HEK293 (cell line): Measurements from ENCODE around the gene PICALM.
A peak's percentile ranks its signal among the peaks of the same experiment; 100 is the strongest.

ENCODE experiments used
- CTCF ChIA-PET: fragments of 350-600 bp; formaldehyde crosslinking; extraction: SDS; loops from one replicate; lab custom pipeline; 2021; ENCODE audit warnings: antibody characterized with exemption; lab: Yijun Ruan, JAX
- POLR2A ChIA-PET: fragments of 300-600 bp; formaldehyde crosslinking; extraction: SDS; loops from one replicate; lab custom pipeline; 2020; ENCODE audit warnings: antibody characterized with exemption, inconsistent platforms; lab: Yijun Ruan, JAX
- H3K27ac ChIP-seq: fragments of 200-500 bp; sonication (Bioruptor generic); 2 replicates; pipeline ENCODE4 v1.5.1; 2014; ENCODE audit warnings: low read depth, low read length, control low read depth, inconsistent platforms; ENCODE audit errors: extremely low read depth
- H3K36me3 ChIP-seq, 2 experiments: fragments of 200-500 bp in 1 of 2; sonication (Bioruptor generic) in 1 of 2; 1 replicate in 1 of 2; 2 replicates in 1 of 2; pipeline ENCODE4 v1.5.1; 2014 to 2017; ENCODE audit warnings: inconsistent platforms in 2 of 2, low read length in 2 of 2; ENCODE audit not compliant: control insufficient read depth in 2 of 2, insufficient read depth in 1 of 2
- H3K4me1 ChIP-seq: fragments of 200-500 bp; sonication (Bioruptor generic); 2 replicates; pipeline ENCODE4 v1.5.1; 2014; ENCODE audit warnings: mild to moderate bottlenecking, low read length, inconsistent platforms; ENCODE audit not compliant: control insufficient read depth, insufficient read depth
- H3K4me3 ChIP-seq: 2 replicates; pipeline ENCODE4 v1.5.1; 2011; ENCODE audit warnings: low read depth, mild to moderate bottlenecking, control low read depth, low read length, moderate library complexity
- H3K9me3 ChIP-seq: fragments of 200-500 bp; sonication (Bioruptor generic); 2 replicates; pipeline ENCODE4 v1.5.1; 2014; ENCODE audit warnings: low read depth, low read length, inconsistent platforms; ENCODE audit not compliant: control insufficient read depth, insufficient read depth
- HIC1 ChIP-seq: fragments of 450-650 bp; formaldehyde crosslinking; IDR thresholded peaks from 2 replicates; pipeline ENCODE4 v1.5.1; 2016; ENCODE audit warnings: missing biosample characterization, missing genetic modification characterization
- HOXA7 ChIP-seq: sonication (generic); formaldehyde crosslinking; IDR thresholded peaks from 2 replicates; pipeline ENCODE4 v1.8.1; 2022; ENCODE audit warnings: missing genetic modification reagents, borderline replicate concordance
- KLF16 ChIP-seq: fragments of 450-650 bp; formaldehyde crosslinking; IDR thresholded peaks from 2 replicates; pipeline ENCODE4 v1.5.1; 2017; ENCODE audit warnings: missing biosample characterization, missing genetic modification characterization
- KLF9 ChIP-seq: fragments of 450-650 bp; formaldehyde crosslinking; IDR thresholded peaks from 2 replicates; pipeline ENCODE4 v1.5.1; 2016; ENCODE audit warnings: missing biosample characterization, missing genetic modification characterization, low read depth
- MYNN ChIP-seq: fragments of 450-650 bp; formaldehyde crosslinking; IDR thresholded peaks from 2 replicates; pipeline ENCODE4 v1.5.1; 2016; ENCODE audit warnings: missing biosample characterization, missing genetic modification characterization, borderline replicate concordance
- OSR2 ChIP-seq: fragments of 450-650 bp; formaldehyde crosslinking; IDR thresholded peaks from 2 replicates; pipeline ENCODE4 v1.5.1; 2016; ENCODE audit warnings: missing biosample characterization, missing genetic modification characterization
- SCRT2 ChIP-seq: fragments of 450-650 bp; formaldehyde crosslinking; IDR thresholded peaks from 2 replicates; pipeline ENCODE4 v1.5.1; 2016; ENCODE audit warnings: missing biosample characterization, missing genetic modification characterization
- SP7 ChIP-seq: fragments of 450-650 bp; formaldehyde crosslinking; IDR thresholded peaks from 2 replicates; pipeline ENCODE4 v1.5.1; 2016; ENCODE audit warnings: missing biosample characterization, missing genetic modification characterization
- ZBTB20 ChIP-seq: fragments of 450-650 bp; formaldehyde crosslinking; IDR thresholded peaks from 2 replicates; pipeline ENCODE4 v1.5.1; 2016; ENCODE audit warnings: missing biosample characterization, missing genetic modification characterization
- ZBTB8A ChIP-seq: fragments of 450-650 bp; formaldehyde crosslinking; IDR thresholded peaks from 2 replicates; pipeline ENCODE4 v1.5.1; 2016; ENCODE audit warnings: missing biosample characterization, missing genetic modification characterization
- ZNF112 ChIP-seq: fragments of 450-650 bp; formaldehyde crosslinking; IDR thresholded peaks from 2 replicates; pipeline ENCODE4 v1.5.0; 2017; ENCODE audit warnings: missing biosample characterization, missing genetic modification characterization
- ZNF19 ChIP-seq: fragments of 450-650 bp; formaldehyde crosslinking; IDR thresholded peaks from 2 replicates; pipeline ENCODE4; 2016; ENCODE audit warnings: missing biosample characterization, missing genetic modification characterization, low read depth
- ZNF202 ChIP-seq: fragments of 450-650 bp; formaldehyde crosslinking; IDR thresholded peaks from 2 replicates; pipeline ENCODE4 v1.5.1; 2016; ENCODE audit warnings: missing biosample characterization, missing genetic modification characterization, borderline replicate concordance
- ZNF266 ChIP-seq: fragments of 450-650 bp; formaldehyde crosslinking; IDR thresholded peaks from 2 replicates; pipeline ENCODE4 v1.5.1; 2016; ENCODE audit warnings: missing biosample characterization, missing genetic modification characterization, low read depth
- ZNF354C ChIP-seq: fragments of 450-650 bp; formaldehyde crosslinking; IDR thresholded peaks from 2 replicates; pipeline ENCODE4 v1.5.1; 2016; ENCODE audit warnings: missing biosample characterization, missing genetic modification characterization, low read depth, borderline replicate concordance
- ZNF426 ChIP-seq: fragments of 450-650 bp; formaldehyde crosslinking; IDR thresholded peaks from 2 replicates; pipeline ENCODE4 v1.5.1; 2017; ENCODE audit warnings: missing biosample characterization, missing genetic modification characterization, mild to moderate bottlenecking, inconsistent platforms, moderate library complexity
- ZNF433 ChIP-seq: fragments of 450-650 bp; formaldehyde crosslinking; IDR thresholded peaks from 2 replicates; pipeline ENCODE4 v1.5.1; 2016; ENCODE audit warnings: missing biosample characterization, missing genetic modification characterization, low read depth
- ZNF555 ChIP-seq: fragments of 450-650 bp; formaldehyde crosslinking; conservative IDR thresholded peaks from 2 replicates; pipeline ENCODE4 v1.5.1; 2017; ENCODE audit warnings: missing biosample characterization, mild to moderate bottlenecking, missing genetic modification characterization, inconsistent platforms
- ZNF626 ChIP-seq: fragments of 450-650 bp; sonication (Bioruptor Pico); formaldehyde crosslinking; IDR thresholded peaks from 2 replicates; pipeline ENCODE4 v1.5.1; 2018; ENCODE audit warnings: missing biosample characterization, missing genetic modification characterization, inconsistent platforms
- ZNF677 ChIP-seq: fragments of 450-650 bp; IDR thresholded peaks from 2 replicates; pipeline ENCODE4 v1.5.0; 2018; ENCODE audit warnings: missing biosample characterization, mild to moderate bottlenecking, missing genetic modification characterization, moderate library complexity
- ZNF707 ChIP-seq: fragments of 450-650 bp; formaldehyde crosslinking; IDR thresholded peaks from 2 replicates; pipeline ENCODE4 v1.5.1; 2016; ENCODE audit warnings: missing biosample characterization, missing genetic modification characterization
- ZNF776 ChIP-seq: fragments of 450-650 bp; formaldehyde crosslinking; IDR thresholded peaks from 2 replicates; pipeline ENCODE4 v1.5.0; 2017; ENCODE audit warnings: missing biosample characterization, missing genetic modification characterization, borderline replicate concordance
- TF ChIP-seq, protein P1 (sequence below): fragments of 450-650 bp; formaldehyde crosslinking; IDR thresholded peaks from 2 replicates; pipeline ENCODE4 v1.5.1; 2016; ENCODE audit warnings: missing biosample characterization, missing genetic modification characterization
- TF ChIP-seq, protein P2 (sequence below): fragments of 450-650 bp; formaldehyde crosslinking; IDR thresholded peaks from 2 replicates; pipeline ENCODE4 v1.5.1; 2017; ENCODE audit warnings: missing biosample characterization, missing genetic modification characterization

Gene PICALM

GRCh38 chr11:85961930-85962363 is 106.9 kb downstream of the PICALM start (continued):
- no peak for TF ChIP-seq HIC1 (tag by site-specific recombination)
- TF ChIP-seq ZNF707 (tag by site-specific recombination): no peak
- TF ChIP-seq ZNF626 (tag by site-specific recombination): no peak
- TF ChIP-seq OSR2 (tag by site-specific recombination): peak; percentile 86
- no peak for TF ChIP-seq ZNF202 (tag by site-specific recombination)
- no peak for TF ChIP-seq ZNF776 (tag by site-specific recombination)
- TF ChIP-seq ZNF677 (tag by site-specific recombination): no peak
- no peak for TF ChIP-seq ZBTB20 (tag by site-specific recombination)
- no peak for TF ChIP-seq MYNN (tag by site-specific recombination)
- no peak for TF ChIP-seq KLF9
- no peak for TF ChIP-seq ZNF555 (tag by site-specific recombination)
- TF ChIP-seq, protein P1, sequence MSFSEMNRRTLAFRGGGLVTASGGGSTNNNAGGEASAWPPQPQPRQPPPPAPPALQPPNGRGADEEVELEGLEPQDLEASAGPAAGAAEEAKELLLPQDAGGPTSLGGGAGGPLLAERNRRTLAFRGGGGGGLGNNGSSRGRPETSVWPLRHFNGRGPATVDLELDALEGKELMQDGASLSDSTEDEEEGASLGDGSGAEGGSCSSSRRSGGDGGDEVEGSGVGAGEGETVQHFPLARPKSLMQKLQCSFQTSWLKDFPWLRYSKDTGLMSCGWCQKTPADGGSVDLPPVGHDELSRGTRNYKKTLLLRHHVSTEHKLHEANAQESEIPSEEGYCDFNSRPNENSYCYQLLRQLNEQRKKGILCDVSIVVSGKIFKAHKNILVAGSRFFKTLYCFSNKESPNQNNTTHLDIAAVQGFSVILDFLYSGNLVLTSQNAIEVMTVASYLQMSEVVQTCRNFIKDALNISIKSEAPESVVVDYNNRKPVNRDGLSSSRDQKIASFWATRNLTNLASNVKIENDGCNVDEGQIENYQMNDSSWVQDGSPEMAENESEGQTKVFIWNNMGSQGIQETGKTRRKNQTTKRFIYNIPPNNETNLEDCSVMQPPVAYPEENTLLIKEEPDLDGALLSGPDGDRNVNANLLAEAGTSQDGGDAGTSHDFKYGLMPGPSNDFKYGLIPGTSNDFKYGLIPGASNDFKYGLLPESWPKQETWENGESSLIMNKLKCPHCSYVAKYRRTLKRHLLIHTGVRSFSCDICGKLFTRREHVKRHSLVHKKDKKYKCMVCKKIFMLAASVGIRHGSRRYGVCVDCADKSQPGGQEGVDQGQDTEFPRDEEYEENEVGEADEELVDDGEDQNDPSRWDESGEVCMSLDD: no peak

GRCh38 chr11:85961130-85961529 is 107.8 kb downstream of the PICALM start:
- peaks cover 0 to 26% of the 10 kb centered on the region in 2 experiments; a peak in 1 of 3 replicates for H3K36me3 ChIP-seq
- H3K4me1 ChIP-seq: peaks cover 2% of the 10 kb centered on the region; the same call in 1 of the 2 replicates
- TF ChIP-seq ZBTB8A (tag by site-specific recombination) (no peak), ZNF19 (no peak), ZNF266 (tag by site-specific recombination) (no peak), KLF16 (tag by site-specific recombination) (no peak), HOXA7 (CRISPR knock-in tag) (no peak), SCRT2 (tag by site-specific recombination) (no peak)
- H3K9me3 ChIP-seq: no peaks in the 10 kb centered on the region
- H3K27ac ChIP-seq: no peak overlapping the region
- ChIA-PET CTCF (interaction anchor here (1.1 kb wide), 1 partner anchor 258 kb away, joined by 3 read pairs; no protein-coding TSS in a partner anchor), POLR2A (no interaction called here)
- no peak overlapping the region for H3K4me3 ChIP-seq

DNA sequence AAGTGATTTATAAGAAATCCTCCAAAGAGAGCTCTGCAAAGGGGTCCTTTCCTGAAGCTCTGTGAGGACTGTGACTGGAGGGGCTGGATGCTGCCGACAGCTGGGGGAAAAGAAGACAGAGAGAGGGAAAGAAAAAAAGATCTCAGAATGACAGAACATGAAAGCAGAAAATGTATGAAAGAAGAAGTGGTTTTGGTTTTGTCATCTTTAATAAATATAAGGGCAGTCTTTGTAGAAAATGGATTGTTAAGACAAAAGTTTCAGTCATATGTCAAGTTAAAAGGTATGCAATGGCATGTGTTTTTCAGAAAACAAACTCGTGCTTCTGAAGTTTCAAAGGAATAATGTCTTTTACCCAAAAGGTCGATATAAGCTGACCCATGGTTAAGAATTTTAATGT is 108.2 kb downstream of the PICALM start:
- no peak overlapping the region for H3K4me3 ChIP-seq
- H3K36me3 ChIP-seq: peaks cover 0 to 28% of the 10 kb centered on the region in 2 experiments; a peak in 1 of 3 replicates
- no peaks in the 10 kb centered on the region for H3K9me3 ChIP-seq
- CTCF ChIA-PET: no interaction called here
- no peak overlapping the region for H3K27ac ChIP-seq
- no peak for TF ChIP-seq ZNF433 (tag by site-specific recombination)
- no peak for TF ChIP-seq ZBTB8A (tag by site-specific recombination)
- no peak for TF ChIP-seq ZNF354C (tag by site-specific recombination)
- no peak for TF ChIP-seq ZNF677 (tag by site-specific recombination)
- no peak for TF ChIP-seq ZNF426 (tag by site-specific recombination)
- TF ChIP-seq, protein P2, sequence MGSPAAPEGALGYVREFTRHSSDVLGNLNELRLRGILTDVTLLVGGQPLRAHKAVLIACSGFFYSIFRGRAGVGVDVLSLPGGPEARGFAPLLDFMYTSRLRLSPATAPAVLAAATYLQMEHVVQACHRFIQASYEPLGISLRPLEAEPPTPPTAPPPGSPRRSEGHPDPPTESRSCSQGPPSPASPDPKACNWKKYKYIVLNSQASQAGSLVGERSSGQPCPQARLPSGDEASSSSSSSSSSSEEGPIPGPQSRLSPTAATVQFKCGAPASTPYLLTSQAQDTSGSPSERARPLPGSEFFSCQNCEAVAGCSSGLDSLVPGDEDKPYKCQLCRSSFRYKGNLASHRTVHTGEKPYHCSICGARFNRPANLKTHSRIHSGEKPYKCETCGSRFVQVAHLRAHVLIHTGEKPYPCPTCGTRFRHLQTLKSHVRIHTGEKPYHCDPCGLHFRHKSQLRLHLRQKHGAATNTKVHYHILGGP (tag by site-specific recombination): no peak
- no peak for TF ChIP-seq HIC1 (tag by site-specific recombination)
- no peak for TF ChIP-seq SP7
- TF ChIP-seq ZNF112 (tag by site-specific recombination): no peak
- POLR2A ChIA-PET: no interaction called here
- H3K4me1 ChIP-seq: peaks cover 2% of the 10 kb centered on the region; the same call in 1 of the 2 replicates
